Inflammatory macrophage (primary cell): ENCODE results near the gene MRPL2.
"Not testable (repeated sequence)": the region's sequence is repeated elsewhere in the genome, so short reads cannot be mapped to it uniquely, and the experiment has no call there.

Experiments
- DNase-seq, 2 donors: peaks; one replicate each; pipeline ENCODE4 v3.0.0-alpha.2; 2020 to 2022

The MRPL2 gene

DNA sequence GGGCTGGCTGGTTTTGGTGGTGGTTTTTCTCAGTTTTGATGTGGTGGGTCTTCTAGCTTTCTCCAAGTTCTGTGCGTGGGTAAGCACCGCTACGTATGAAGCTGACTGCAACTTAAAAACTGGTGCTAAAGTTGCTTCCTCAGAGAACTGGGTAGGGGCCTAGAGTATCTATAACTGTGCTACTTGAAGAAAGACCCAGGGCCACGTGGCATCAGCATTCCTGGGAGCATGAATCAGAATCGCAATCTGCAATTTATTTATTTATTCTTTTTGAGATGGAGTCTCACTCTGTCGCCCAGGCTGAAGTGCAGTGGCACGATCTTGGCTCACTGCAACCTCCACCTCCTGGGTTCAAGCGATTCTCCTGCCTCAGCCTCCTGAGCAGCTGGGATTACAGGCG lies 22.7 kb upstream of the MRPL2 start:
- DNase-seq: not testable (repeated sequence)

GRCh38 chr6:43081043-43081442 lies 21.8 kb upstream of the MRPL2 start:
- DNase-seq: no peak

DNA sequence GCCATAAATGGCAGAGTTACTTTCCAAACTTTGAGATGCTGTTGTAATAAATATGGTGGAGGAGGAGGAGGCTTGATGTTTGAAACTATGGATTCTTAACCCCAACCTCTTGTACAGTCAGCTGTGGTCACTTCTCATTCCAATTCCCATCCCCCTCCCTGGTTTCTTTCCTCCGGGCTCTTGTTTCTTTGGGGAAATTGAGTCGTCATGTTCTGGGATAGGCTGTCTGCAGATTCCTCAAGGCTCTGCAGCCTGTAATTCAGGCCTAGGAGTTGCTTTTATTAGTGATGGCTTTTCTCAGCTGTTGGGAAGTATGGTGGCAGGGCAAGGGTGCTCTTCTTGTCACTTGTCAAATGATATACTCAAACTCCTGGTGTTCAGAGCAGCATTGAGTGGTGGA lies 19.5 kb upstream of the MRPL2 start:
- no peak for DNase-seq

DNA sequence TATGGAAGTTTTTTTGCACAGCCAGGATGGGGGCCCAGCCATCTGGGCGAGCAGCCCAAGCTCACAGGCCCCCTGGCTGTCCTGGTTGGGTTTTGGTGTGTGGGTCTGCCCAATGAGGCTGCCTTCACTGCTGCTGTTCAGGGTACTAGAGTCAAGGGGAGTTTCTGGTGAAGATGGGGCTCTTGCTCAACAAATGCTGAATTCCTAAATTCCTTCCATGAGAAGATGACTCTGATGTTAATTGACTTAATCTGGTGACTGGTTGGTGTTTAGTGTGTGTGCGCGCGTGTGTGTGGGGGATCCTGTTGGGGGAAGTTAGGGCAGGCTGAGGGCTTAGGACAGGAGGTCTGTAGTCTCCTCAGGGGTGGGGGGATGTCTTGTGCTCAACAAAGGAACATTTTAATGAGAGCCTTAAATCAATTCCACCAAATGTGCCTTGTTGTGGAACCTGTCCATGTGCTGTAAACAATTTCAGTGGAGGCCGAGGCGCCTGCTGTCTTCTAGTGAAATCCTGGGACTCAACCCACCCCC lies 18.8 kb upstream of the MRPL2 start:
- no peak for DNase-seq

- DNase-seq: no peak
Observed at GRCh38 chr6:43077333-43077809, 18.1 kb upstream of the MRPL2 start.

GRCh38 chr6:43076464-43077332 lies 17.5 kb upstream of the MRPL2 start:
- no peak for DNase-seq

DNA sequence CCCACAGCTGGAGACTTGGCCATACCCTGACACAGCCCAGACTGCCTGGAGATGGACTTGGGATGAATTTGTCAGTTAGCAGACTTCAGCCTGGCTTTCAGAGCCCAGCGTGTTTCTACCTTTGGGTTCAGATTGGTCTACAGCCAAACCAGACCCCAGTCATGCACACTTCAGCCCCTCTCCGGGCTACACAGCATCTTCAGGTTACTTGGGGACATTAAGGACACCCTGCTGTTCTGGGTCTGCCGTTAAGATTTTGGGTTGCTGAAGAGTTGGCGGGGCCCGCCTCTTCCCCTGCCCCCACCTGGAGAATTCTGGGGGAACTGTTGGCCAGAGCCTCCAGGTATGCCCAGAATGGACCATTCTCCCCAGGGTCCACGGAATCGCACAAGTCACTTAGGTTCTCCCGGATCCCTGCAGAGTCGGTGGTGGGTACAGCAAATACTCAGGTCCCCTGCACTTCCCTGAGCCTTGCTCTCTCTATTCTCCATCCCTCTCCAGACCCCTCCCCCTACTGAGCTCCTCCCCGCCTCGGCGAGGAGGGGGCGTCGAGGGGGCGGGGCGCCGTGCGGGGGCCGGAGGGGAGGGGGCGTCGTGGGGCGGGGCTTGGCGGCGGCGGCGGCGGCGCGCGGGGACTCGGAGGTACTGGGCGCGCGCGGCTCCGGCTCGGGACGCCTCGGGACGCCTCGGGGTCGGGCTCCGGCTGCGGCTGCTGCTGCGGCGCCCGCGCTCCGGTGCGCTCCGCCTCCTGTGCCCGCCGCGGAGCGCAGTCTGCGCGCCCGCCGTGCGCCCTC lies 16.6 kb upstream of the MRPL2 start, which contains the start of gene PTK7:
TSS of gene PTK7 (plus strand) at position 645 of the 794 bp plus-strand sequence. CDS start 175 bp downstream, outside the sequence.
- no peak for DNase-seq

DNA sequence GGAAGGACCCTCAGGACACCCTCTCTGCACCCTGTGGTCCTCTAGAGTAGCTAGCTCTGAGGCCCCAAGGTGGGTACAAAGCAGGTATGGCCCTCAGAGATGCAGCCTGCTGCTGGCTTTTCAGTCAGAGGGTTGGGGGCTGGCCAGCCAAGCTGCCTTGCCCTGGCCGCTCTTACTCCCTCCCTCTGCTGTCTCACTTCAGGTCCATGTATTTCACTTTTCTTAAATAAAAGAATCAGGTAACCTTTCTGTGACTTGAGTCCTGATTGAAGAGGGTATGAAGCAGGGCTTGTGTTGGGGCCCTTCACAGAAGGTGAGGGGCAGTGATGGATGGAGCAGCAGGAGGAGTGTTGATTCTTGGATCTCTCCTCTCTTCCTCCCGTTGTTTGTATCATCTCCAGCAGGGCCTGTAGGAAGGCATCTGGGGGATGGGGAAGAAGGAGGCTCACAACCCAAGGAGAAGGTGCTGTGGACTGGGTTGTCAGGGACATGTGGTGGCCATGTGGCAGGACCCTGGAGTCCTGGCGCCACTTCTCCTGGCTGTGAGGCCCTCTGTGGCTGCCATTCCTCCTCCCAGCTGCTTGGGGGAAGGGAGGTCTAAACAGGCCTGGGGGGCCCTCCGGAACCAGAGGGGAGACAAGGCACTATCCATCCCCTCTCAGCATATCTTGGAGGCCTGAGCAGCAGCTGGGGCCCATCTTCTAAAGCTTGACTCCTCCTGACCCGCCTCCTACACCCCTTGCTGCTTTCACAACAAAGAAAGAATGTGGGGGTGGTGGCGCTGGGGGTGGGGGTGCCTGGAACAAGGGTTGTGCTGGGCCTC lies 15.8 kb upstream of the MRPL2 start:
- no peak for DNase-seq

DNA sequence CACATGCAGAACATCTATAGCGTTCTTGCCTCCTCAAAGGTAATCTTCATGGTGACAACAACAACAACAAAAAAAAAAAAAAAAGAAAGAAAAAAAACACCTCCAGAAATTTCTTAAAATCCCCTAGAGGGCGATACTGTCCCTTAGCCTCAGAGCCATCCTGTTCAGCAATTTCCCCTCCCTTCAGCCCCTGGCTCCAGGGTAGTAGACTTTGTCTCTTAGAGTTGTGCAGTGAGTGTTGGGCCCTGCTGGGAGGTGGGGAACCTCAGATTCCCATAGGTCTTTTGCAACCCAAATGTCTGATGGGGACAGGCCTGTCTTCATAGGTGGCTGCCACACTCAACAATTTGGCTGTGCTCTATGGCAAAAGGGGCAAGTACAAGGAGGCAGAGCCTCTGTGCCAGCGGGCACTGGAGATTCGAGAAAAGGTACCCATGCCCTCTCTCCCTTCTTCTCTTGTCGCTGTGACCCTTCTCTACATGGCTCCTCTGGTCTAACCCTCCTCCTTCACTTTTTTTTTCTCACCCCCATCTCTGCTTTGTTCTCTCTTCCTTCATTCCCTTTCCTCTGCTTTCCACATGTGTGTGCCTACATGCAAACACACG lies 10.9 kb upstream of the MRPL2 start:
- peak; percentile 26 to 36 for DNase-seq

GRCh38 chr6:43062818-43063217 lies 3.6 kb upstream of the MRPL2 start:
- no peak for DNase-seq

DNA sequence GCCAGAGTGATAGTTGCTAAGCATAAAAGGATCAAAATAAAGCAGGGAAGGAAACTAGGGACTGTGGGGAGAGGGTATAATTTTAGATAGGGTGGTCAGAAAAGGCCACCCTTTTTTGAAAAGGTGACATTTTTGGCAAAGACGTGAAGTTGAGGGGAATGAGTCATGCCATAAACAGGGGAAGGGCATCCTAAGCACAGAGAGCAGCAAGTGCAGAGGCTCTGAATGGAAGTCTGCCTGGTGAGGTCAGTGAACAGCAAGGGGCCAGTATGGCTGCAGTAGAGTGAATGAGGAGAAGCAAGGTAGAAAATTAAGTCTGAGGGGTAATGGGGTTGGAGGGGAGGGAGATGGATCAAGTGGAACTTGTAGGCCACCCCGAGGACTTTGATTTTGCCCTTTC lies 2.6 kb upstream of the MRPL2 start:
- DNase-seq: no peak

DNA sequence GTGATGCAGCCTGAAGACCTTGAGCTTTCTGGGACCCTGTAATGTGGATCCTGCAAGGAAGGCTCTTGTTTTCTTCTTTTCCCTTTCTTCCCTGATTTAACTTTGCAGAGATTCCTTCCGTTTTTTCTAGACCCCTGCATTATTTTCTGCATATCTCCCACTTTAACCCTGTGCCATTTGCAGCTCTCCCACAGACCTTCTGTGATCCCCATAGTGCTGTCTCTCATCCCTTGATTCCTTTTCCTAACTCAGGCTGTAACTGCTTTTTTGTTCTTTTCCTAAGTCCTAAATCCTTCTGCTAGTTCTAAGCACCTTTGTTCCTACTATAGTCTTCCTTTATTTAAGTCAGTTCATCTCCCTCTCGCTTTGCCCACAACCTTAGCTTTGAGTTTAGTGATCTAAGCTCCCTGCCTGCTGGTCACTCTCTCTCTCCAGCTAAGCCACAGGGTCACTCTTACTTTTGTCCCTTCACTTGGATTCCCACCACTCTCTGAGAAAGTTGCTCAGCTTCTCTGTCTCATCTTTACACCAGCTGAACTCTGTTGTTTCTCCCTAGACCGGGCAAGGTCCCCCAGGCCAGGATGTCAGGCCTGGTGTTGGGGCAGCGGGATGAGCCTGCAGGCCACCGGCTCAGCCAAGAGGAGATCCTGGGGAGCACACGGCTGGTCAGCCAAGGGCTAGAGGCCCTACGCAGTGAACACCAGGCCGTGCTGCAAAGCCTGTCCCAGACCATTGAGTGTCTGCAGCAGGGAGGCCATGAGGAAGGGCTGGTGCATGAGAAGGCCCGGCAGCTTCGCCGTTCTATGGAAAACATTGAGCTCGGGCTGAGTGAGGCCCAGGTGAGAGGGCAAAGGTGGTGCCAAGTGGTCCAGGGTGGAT lies 1.8 kb upstream of the MRPL2 start:
- DNase-seq: no peak

GRCh38 chr6:43060034-43060754 lies 960 bp upstream of the MRPL2 start:
- DNase-seq: no peak

- DNase-seq: peak; percentile 25 to 40
Observed at GRCh38 chr6:43058531-43058930, 703 bp downstream of the MRPL2 start.

GRCh38 chr6:43055966-43056365 lies 3.3 kb downstream of the MRPL2 start:
- no peak for DNase-seq

DNA sequence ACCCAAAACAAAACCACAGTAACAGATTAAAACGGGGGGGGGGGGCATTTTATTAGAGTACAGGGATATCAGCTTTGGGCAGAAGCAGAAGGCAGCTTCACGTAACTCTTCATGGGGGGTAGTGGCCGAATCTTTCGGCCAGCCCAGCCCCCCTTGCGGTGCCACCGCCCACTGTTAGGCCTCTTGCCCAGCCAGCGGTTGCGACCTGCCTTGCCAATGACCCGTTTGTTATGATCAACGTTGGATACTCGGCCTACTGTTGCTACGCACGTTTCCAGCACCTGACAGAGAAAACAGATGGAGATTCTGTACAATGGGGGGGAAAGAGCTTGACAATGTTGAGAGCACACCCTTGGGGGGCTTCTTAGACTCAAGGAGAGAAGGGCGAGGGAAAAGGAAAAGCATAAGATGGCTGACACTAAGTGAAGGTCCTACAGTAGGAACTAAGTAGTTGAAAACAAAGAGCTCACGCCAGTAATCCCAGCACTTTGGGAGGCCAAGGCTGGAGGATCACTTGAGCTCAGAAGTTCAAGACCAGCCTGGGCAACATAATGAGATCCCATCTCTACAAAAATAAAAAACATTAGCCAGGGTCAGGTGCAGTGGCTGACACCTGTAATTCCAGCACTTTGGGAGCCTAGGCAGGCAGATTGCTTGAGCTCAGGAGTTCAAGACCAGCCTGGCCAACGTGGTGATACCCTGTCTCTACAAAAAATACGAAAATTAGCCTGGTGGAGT lies 4.9 kb downstream of the MRPL2 start:
- DNase-seq: no peak

DNA sequence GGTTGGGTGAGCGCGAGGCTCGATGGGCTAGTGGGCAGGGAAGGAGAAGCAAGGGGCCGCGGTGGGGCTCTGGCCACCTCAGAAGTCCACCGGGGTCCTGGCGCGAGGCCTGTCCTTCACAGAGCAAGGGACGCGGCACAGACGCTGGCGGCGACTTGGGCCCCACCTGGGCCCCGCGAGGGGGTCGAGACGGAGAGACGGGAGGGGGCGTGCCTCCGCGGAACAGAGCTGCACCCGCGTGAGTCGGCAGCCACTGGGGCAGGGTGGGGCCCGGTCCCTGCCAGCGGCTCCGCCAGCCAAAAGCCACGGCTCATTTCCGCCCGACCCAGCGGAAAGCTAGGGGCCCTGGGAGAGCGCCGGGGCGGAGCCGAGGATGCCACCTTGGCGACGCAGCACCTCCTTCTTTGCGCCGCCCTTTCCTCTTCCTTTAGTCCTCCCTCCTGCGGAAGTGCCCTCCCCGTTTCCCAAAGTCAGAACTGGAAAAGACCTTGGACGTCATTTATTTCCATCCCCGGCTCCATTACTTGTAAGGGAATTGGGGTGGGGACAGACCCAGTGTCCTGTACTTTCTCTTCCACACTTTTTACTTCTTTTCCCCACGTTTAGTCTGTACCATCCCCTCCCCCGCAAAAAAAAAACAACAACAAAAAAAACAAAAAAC lies 5.6 kb downstream of the MRPL2 start, which contains the start of gene CUL7:
TSS of gene CUL7 (minus strand) at position 307 of the 661 bp plus-strand sequence. CDS start 1,063 bp downstream, outside the sequence.
- peak; percentile 91 to 93 for DNase-seq

DNA sequence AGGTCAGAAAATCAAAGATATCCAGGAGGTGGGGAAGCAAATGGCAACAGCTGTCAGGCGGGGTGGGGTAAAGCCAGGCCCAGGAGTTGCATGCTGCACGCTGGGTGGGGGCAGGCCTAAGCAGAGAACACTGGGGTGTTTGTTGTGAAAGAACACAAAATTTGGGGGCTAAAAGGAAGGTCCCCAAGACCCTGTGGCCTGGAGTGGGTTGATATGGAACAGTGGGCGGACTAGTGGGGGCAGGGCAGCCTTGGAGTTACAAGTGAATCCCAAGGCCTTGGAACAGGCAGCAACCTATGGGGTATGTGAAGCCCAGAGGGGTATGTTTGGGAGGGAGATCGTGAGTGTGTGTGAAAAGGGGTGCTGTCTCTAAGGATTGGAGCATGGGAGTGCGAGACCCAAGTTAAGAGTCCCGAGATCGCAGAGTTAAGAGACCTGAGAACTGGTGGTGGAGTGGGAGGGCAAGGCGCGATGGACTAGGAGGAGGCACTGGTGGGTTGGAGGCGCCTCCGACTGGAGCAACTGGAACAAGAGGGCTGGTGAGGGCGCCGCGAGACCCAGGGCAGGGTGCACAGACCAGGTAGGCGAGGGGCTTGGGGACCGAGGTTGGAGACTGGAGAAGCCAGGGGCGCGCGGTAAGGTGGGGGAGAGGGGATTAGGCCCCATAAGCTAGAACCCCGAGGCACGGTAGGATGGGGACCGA lies 6.2 kb downstream of the MRPL2 start:
- DNase-seq: peak in 1 of 2 donors; percentile 16
